ENCODE results near the gene CFDP1. TPM values are rescaled to one million over a fixed set of nuclear protein-coding genes. Genes with fewer than 3 reads are reported as not detected.
A peak's percentile ranks its signal among the peaks of the same experiment; 100 is the strongest.

CFDP1 gene
- total and polyA plus RNA-seq, 2 of the 13 experiments (the other 11 are each of a cell fraction or from before 2014, with no cell fraction given) = 78.6 to 153 TPM

- no peak for TF ChIP-seq NFKBIZ (CRISPR knock-in tag; IDR thresholded peaks at IDR 0.05)
- no peak for TF ChIP-seq IKZF1 (IDR thresholded peaks at IDR 0.05)
- TF ChIP-seq ZNF839 (CRISPR knock-in tag; IDR thresholded peaks at IDR 0.05; ENCODE audit: borderline replicate concordance) = no peak
- TF ChIP-seq ZFP36L1 (CRISPR knock-in tag; IDR thresholded peaks at IDR 0.05) = no peak
- TF ChIP-seq GPN1 (CRISPR knock-in tag; IDR thresholded peaks at IDR 0.05; ENCODE audit: borderline replicate concordance) = no peak
- no peak for TF ChIP-seq MEIS2 (CRISPR knock-in tag; IDR thresholded peaks at IDR 0.05)
- TF ChIP-seq ZNF446 (CRISPR knock-in tag; IDR thresholded peaks at IDR 0.05) = no peak
- no peak for TF ChIP-seq TBP (CRISPR knock-in tag; IDR thresholded peaks at IDR 0.05)
- TF ChIP-seq, protein P1, sequence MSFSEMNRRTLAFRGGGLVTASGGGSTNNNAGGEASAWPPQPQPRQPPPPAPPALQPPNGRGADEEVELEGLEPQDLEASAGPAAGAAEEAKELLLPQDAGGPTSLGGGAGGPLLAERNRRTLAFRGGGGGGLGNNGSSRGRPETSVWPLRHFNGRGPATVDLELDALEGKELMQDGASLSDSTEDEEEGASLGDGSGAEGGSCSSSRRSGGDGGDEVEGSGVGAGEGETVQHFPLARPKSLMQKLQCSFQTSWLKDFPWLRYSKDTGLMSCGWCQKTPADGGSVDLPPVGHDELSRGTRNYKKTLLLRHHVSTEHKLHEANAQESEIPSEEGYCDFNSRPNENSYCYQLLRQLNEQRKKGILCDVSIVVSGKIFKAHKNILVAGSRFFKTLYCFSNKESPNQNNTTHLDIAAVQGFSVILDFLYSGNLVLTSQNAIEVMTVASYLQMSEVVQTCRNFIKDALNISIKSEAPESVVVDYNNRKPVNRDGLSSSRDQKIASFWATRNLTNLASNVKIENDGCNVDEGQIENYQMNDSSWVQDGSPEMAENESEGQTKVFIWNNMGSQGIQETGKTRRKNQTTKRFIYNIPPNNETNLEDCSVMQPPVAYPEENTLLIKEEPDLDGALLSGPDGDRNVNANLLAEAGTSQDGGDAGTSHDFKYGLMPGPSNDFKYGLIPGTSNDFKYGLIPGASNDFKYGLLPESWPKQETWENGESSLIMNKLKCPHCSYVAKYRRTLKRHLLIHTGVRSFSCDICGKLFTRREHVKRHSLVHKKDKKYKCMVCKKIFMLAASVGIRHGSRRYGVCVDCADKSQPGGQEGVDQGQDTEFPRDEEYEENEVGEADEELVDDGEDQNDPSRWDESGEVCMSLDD (CRISPR knock-in tag; IDR thresholded peaks at IDR 0.05; ENCODE audit: borderline replicate concordance) = no peak
- no peak for TF ChIP-seq POGK (CRISPR knock-in tag; conservative IDR thresholded peaks at IDR 0.05)
- 0 out of 2 replicates have a peak, but pooled peaks have one; percentile 23 for TF ChIP-seq POLR2G (IDR thresholded peaks at IDR 0.05; ENCODE audit: low read depth, low read length)
- TF ChIP-seq ZNF619 (CRISPR knock-in tag; IDR thresholded peaks at IDR 0.05) = no peak
- TF ChIP-seq, protein P2, sequence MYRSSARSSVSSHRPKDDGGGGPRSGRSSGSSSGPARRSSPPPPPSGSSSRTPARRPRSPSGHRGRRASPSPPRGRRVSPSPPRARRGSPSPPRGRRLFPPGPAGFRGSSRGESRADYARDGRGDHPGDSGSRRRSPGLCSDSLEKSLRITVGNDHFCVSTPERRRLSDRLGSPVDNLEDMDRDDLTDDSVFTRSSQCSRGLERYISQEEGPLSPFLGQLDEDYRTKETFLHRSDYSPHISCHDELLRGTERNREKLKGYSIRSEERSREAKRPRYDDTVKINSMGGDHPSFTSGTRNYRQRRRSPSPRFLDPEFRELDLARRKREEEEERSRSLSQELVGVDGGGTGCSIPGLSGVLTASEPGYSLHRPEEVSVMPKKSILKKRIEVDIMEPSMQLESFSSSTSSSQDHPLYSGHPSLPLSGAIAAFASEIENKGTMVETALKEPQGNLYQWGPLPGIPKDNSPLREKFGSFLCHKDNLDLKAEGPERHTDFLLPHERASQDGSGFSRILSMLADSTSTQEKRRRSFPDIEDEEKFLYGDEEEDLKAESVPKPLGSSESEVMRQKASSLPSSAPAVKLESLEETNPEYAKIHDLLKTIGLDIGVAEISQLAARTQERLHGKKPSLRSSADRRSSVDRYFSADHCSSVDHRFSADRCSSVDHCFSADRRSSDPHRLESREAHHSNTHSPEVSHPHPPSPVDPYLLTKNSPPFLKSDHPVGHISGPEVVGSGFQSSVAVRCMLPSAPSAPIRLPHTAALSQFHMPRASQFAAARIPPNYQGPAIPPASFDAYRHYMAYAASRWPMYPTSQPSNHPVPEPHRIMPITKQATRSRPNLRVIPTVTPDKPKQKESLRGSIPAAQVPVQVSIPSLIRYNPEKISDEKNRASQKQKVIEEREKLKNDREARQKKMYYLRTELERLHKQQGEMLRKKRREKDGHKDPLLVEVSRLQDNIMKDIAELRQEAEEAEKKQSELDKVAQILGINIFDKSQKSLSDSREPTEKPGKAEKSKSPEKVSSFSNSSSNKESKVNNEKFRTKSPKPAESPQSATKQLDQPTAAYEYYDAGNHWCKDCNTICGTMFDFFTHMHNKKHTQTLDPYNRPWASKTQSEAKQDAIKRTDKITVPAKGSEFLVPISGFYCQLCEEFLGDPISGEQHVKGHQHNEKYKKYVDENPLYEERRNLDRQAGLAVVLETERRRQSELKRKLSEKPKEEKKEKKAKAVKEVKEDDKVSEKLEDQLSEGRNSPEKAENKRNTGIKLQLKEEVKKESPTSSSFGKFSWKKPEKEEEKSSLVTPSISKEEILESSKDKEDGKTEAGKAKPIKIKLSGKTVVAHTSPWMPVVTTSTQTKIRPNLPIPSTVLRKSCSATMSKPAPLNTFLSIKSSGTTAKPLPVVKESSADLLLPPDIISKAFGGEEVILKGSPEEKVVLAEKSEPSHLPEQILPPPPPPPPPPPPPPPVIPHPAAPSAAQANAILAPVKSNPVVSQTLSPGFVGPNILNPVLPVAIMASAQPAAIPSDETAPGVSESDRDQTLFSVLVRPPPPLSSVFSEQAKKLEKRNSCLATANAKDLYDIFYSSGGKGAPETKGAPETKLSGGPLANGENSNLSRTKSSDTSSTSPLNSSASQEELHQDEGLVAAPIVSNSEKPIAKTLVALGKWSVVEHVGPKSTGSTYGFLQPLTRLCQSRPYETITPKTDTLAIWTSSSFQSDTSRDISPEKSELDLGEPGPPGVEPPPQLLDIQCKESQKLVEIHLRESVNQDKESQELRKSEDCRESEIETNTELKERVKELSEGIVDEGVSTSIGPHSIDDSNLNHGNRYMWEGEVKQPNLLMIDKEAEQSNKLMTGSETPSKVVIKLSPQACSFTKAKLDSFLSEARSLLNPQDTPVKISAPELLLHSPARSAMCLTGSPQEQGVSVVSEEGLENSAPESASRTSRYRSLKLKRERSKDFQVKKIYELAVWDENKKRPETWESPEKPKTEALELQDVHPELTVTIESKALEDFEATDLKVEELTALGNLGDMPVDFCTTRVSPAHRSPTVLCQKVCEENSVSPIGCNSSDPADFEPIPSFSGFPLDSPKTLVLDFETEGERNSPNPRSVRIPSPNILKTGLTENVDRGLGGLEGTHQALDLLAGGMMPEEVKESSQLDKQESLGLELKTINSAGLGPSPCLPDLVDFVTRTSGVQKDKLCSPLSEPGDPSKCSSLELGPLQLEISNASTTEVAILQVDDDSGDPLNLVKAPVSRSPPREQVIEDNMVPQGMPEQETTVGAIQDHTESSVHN (CRISPR knock-in tag; IDR thresholded peaks at IDR 0.05) = no peak
- TF ChIP-seq, protein P3, sequence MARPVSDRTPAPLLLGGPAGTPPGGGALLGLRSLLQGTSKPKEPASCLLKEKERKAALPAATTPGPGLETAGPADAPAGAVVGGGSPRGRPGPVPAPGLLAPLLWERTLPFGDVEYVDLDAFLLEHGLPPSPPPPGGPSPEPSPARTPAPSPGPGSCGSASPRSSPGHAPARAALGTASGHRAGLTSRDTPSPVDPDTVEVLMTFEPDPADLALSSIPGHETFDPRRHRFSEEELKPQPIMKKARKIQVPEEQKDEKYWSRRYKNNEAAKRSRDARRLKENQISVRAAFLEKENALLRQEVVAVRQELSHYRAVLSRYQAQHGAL (CRISPR knock-in tag; IDR thresholded peaks at IDR 0.05; ENCODE audit: not compliant biosample characterization) = no peak
- no peak for TF ChIP-seq ZNF780A (CRISPR knock-in tag; IDR thresholded peaks at IDR 0.05)
- TF ChIP-seq RXRB (CRISPR knock-in tag; IDR thresholded peaks at IDR 0.05; ENCODE audit: borderline replicate concordance) = peak; percentile 64
These were observed 172.3 kb downstream of the CFDP1 start (continued) for GRCh38 chr16:75260851-75261589.

All from HepG2 (cell line).